K562 (cell line): Measurements from ENCODE around the gene C11orf52. TPM values are rescaled to one million over a fixed set of nuclear protein-coding genes. Genes with fewer than 3 reads are reported as not detected.
A peak's percentile ranks its signal among the peaks of the same experiment; 100 is the strongest.

ENCODE experiments used
- ARID4B ChIP-seq: sonication (generic); formaldehyde crosslinking; IDR thresholded peaks from 2 replicates; pipeline ENCODE4 v1.8.0; 2022; ENCODE audit warnings: mild to moderate bottlenecking, missing genetic modification reagents
- E4F1 ChIP-seq: fragments of 250-450 bp; sonication (Bioruptor Pico); IDR thresholded peaks from 2 replicates; pipeline ENCODE4 v1.5.0; 2021; ENCODE audit warnings: mild to moderate bottlenecking, borderline replicate concordance
- IRF9 ChIP-seq: fragments of 450-650 bp; IDR thresholded peaks from 2 replicates; pipeline ENCODE4 v1.6.1; 2016; ENCODE audit warnings: missing biosample characterization, missing genetic modification characterization
- NR1H2 ChIP-seq: sonication (generic); formaldehyde crosslinking; IDR thresholded peaks from 2 replicates; pipeline ENCODE4 v1.4.0; 2020; ENCODE audit warnings: mild to moderate bottlenecking, missing genetic modification reagents
- PHF21A ChIP-seq: fragments of 450-650 bp; IDR thresholded peaks from 2 replicates; pipeline ENCODE4 v1.6.1; 2017; ENCODE audit warnings: low read depth, borderline replicate concordance
- SIN3A ChIP-seq, 2 experiments: fragments of 150-350 bp in 1 of 2; IDR thresholded peaks; 2 replicates each; pipeline ENCODE4 v1.6.1; 2011 to 2016; ENCODE audit warnings: borderline replicate concordance in 2 of 2, low read depth in 2 of 2, low read length in 2 of 2, mild to moderate bottlenecking in 2 of 2, moderate library complexity in 2 of 2; ENCODE audit not compliant: control insufficient read depth in 1 of 2
- TEAD2 ChIP-seq: fragments of 450-650 bp; IDR thresholded peaks from 2 replicates; pipeline ENCODE4 v1.6.1; 2016; ENCODE audit warnings: missing genetic modification characterization, control low read depth, missing compliant biosample characterization
- USF2 ChIP-seq: sonication (generic); formaldehyde crosslinking; IDR thresholded peaks from 2 replicates; pipeline ENCODE4 v1.5.0; 2020; ENCODE audit warnings: missing genetic modification reagents
- ZBTB9 ChIP-seq: fragments of 450-650 bp; formaldehyde crosslinking; IDR thresholded peaks from 2 replicates; pipeline ENCODE4 v1.4.0; 2020; ENCODE audit warnings: mild to moderate bottlenecking, moderate library complexity
- ZNF280B ChIP-seq: fragments of 250-450 bp; sonication (Bioruptor Pico); IDR thresholded peaks from 2 replicates; pipeline ENCODE4 v1.5.1; 2021; ENCODE audit warnings: mild to moderate bottlenecking
- ZNF79 ChIP-seq: fragments of 250-450 bp; sonication (Bioruptor Pico); IDR thresholded peaks from 2 replicates; pipeline ENCODE4 v1.4.0; 2020; ENCODE audit warnings: low read depth, mild to moderate bottlenecking, moderate library complexity
- polyA plus RNA-seq, 8 experiments: library from polyadenylated mRNA; depleted of rRNA in 4 of 8; stranded (reverse) in 5 of 8; unstranded in 3 of 8; fragments of >200 nt; fragmentation: Nextera tagmentation in 2 of 8; fragmentation: Illumina TruSeq in 1 of 8; extraction: Ambion mirVana in 2 of 8; extraction: Trizol in 1 of 8; gene quantifications; 2 replicates each; pipeline versions ENCODE4 v1.2.1 to v1.2.3, GENCODE V29; 2011 to 2014; ENCODE audit warnings: inconsistent platforms in 1 of 8, missing spikeins in 1 of 8
- total RNA-seq, 7 experiments: library from RNA; depleted of rRNA in 6 of 7; stranded (reverse); fragments of >200 nt in 6 of 7; fragmentation: Illumina TruSeq in 2 of 7; extraction: Trizol in 2 of 7; gene quantifications; 2 replicates each; pipeline versions ENCODE4 v1.2.1 to v1.2.3, GENCODE V29; 2011 to 2021; ENCODE audit warnings: low replicate concordance in 1 of 7

The C11orf52 gene
- total and polyA plus RNA-seq, 9 of the 15 experiments (the other 6 are each of a cell fraction or from before 2014, with no cell fraction given): 0.29 to 2.9 (median 1.0) TPM

GRCh38 chr11:111870886-111871692, 47.6 kb upstream of the C11orf52 start, which contains the start of gene ALG9 (continued):
- TF ChIP-seq E4F1 (CRISPR knock-in tag) (no peak), ARID4B (CRISPR knock-in tag) (peak; percentile 86), IRF9 (tag) (no peak), TEAD2 (tag) (no peak), NR1H2 (no peak), SIN3A (IDR thresholded peaks at IDR 0.05; ENCODE audit: borderline replicate concordance in 2 of 2, control insufficient read depth in 1 of 2, low read depth in 2 of 2, low read length in 2 of 2) (peak in 1 of 2 experiments; percentile 56; a peak in 1 of 4 replicates), ZNF280B (CRISPR knock-in tag) (no peak), PHF21A (peak; percentile 66; the same call in 1 of the 2 replicates), ZBTB9 (CRISPR knock-in tag) (no peak), ZNF79 (CRISPR knock-in tag) (no peak), USF2 (CRISPR knock-in tag) (no peak)
